Measurements from ENCODE around the gene PTPRG. TPM values are rescaled to one million over a fixed set of nuclear protein-coding genes. Genes with fewer than 3 reads are reported as not detected.

PTPRG gene
- polyA plus RNA-seq, 3 donors: not detected

DNA sequence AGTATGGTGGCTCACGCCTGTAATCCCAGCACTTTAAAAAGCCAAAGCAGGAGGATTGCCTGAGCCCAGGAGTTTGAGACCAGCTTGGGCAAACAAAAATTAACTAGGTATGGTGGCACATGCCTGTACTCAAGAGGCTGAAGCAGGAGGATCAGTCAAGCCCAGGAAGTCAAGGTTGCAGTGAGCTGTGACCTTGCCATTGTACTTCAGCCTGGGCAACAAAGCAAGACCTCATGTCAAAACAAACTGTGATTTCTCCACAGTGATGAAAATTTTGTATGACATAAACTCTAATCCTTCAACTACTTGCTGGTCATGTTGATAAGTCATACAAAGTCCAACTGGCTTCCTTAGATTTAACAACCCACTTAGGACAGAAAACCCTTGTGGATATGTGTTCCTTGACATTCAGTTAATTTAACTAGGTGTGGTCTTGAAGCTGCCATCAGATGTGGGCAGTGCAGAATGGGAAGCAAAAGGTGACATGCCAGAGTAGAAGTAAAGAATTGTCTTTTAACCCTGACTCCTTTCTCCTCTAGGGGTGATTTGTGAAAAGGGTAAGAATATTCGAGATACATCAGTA, 263.3 kb downstream of the PTPRG start:
- peaks cover 0 to 4% (median 3%) of the 10 kb centered on the region in 7 donors for H3K9me3 Mint-ChIP-seq
- TF ChIP-seq, protein P1, sequence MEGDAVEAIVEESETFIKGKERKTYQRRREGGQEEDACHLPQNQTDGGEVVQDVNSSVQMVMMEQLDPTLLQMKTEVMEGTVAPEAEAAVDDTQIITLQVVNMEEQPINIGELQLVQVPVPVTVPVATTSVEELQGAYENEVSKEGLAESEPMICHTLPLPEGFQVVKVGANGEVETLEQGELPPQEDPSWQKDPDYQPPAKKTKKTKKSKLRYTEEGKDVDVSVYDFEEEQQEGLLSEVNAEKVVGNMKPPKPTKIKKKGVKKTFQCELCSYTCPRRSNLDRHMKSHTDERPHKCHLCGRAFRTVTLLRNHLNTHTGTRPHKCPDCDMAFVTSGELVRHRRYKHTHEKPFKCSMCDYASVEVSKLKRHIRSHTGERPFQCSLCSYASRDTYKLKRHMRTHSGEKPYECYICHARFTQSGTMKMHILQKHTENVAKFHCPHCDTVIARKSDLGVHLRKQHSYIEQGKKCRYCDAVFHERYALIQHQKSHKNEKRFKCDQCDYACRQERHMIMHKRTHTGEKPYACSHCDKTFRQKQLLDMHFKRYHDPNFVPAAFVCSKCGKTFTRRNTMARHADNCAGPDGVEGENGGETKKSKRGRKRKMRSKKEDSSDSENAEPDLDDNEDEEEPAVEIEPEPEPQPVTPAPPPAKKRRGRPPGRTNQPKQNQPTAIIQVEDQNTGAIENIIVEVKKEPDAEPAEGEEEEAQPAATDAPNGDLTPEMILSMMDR (IDR thresholded peaks at IDR 0.05): no peak

DNA sequence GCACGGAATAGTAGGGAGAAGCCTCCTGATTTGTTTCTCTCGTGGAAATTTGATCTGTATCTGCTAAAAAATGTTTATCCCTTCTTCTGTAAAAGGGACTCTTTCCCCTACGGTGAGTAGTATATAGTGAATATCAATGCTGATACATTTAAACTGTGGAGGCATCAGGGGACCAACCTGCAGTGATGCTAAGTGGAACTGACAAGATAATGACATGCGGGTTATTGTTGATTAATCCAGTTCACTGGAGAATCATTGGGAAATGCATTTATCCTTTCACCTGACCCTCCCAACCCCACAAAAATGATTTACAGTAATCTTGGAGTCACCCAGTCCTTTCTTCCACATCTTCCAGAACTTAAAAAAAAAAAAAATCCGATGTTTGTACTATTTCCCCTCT, 264.8 kb downstream of the PTPRG start:
- no peak overlapping the region for H3K4me2 ChIP-seq (replicated peaks; ENCODE audit: extremely low read depth, low read length, poor library complexity, severe bottlenecking)
- H4K20me1 ChIP-seq (ENCODE audit: insufficient read depth, low read length): no peaks in the 10 kb centered on the region
- no peak overlapping the region for H3K27ac ChIP-seq (ENCODE audit: low read depth in 1 of 2, low read length in 2 of 2)
- no CpG with 5 or more reads among the region's 5 CpGs for WGBS (ENCODE audit: insufficient coverage)
- Mint-ChIP-seq H3K9me3 (peaks cover 0 to 3% (median 3%) of the 10 kb centered on the region in 7 donors), H3K36me3 (no peaks in the 10 kb centered on the region), H3K27me3 (ENCODE audit: low read depth in 3 of 3) (peaks cover 0 to 2% (median 0%) of the 10 kb centered on the region in 3 donors), H3K4me1 (no peaks in the 10 kb centered on the region), H3K27ac (no peak overlapping the region), H3K4me3 (no peak overlapping the region)
- no peak for DNase-seq
- H3K79me2 ChIP-seq (ENCODE audit: insufficient read depth, low read length): no peaks in the 10 kb centered on the region
- no peaks in the 10 kb centered on the region for H3K4me1 ChIP-seq (ENCODE audit: control insufficient read depth in 1 of 2, insufficient read depth in 2 of 2, low read length in 2 of 2)
- no peaks in the 10 kb centered on the region for H3K9me3 ChIP-seq (replicated peaks in 1 of 2; ENCODE audit: control insufficient read depth in 1 of 2, insufficient read depth in 1 of 2, low read length in 2 of 2)
- TF ChIP-seq, protein P1 (IDR thresholded peaks at IDR 0.05): no peak
- H3K9ac ChIP-seq (ENCODE audit: insufficient read depth, low read length, poor library complexity, severe bottlenecking): no peak overlapping the region
- intact Hi-C loops (cut with micrococcal nuclease): no loop called here
- no peaks in the 10 kb centered on the region for H3K27me3 ChIP-seq (ENCODE audit: control insufficient read depth in 2 of 2, insufficient read depth in 2 of 2, low read length in 2 of 2)
- H3K4me3 ChIP-seq (replicated peaks in 1 of 3; ENCODE audit: low read depth in 2 of 3, low read length in 3 of 3): no peak overlapping the region
- H3K36me3 ChIP-seq (replicated peaks in 1 of 2; ENCODE audit: control insufficient read depth in 1 of 2, insufficient read depth in 2 of 2, low read length in 2 of 2): no peaks in the 10 kb centered on the region
- H2AFZ ChIP-seq (ENCODE audit: insufficient read depth, low read depth, low read length, poor library complexity, severe bottlenecking): no peak overlapping the region

More for the DNA sequence above, 263.3 kb downstream of the PTPRG start:
- Mint-ChIP-seq H3K4me3 (no peak overlapping the region), H3K27ac (no peak overlapping the region), H3K4me1 (no peaks in the 10 kb centered on the region), H3K27me3 (ENCODE audit: low read depth in 3 of 3) (peaks cover 0 to 2% (median 0%) of the 10 kb centered on the region in 3 donors), H3K36me3 (no peaks in the 10 kb centered on the region)
- H2AFZ ChIP-seq (ENCODE audit: insufficient read depth, low read depth, low read length, poor library complexity, severe bottlenecking): no peak overlapping the region
- H3K27me3 ChIP-seq (ENCODE audit: control insufficient read depth in 2 of 2, insufficient read depth in 2 of 2, low read length in 2 of 2): no peaks in the 10 kb centered on the region
- no peaks in the 10 kb centered on the region for H3K36me3 ChIP-seq (replicated peaks in 1 of 2; ENCODE audit: control insufficient read depth in 1 of 2, insufficient read depth in 2 of 2, low read length in 2 of 2)
- H3K9ac ChIP-seq (ENCODE audit: insufficient read depth, low read length, poor library complexity, severe bottlenecking): no peak overlapping the region
- H3K27ac ChIP-seq (ENCODE audit: low read depth in 1 of 2, low read length in 2 of 2): no peak overlapping the region
- H3K9me3 ChIP-seq (replicated peaks in 1 of 2; ENCODE audit: control insufficient read depth in 1 of 2, insufficient read depth in 1 of 2, low read length in 2 of 2): no peaks in the 10 kb centered on the region
- no peak overlapping the region for H3K4me3 ChIP-seq (replicated peaks in 1 of 3; ENCODE audit: low read depth in 2 of 3, low read length in 3 of 3)
- no peak for DNase-seq
- H4K20me1 ChIP-seq (ENCODE audit: insufficient read depth, low read length): no peaks in the 10 kb centered on the region
- H3K4me2 ChIP-seq (replicated peaks; ENCODE audit: extremely low read depth, low read length, poor library complexity, severe bottlenecking): no peak overlapping the region
- H3K79me2 ChIP-seq (ENCODE audit: insufficient read depth, low read length): no peaks in the 10 kb centered on the region
- intact Hi-C loops (cut with micrococcal nuclease): no loop called here
- no peaks in the 10 kb centered on the region for H3K4me1 ChIP-seq (ENCODE audit: control insufficient read depth in 1 of 2, insufficient read depth in 2 of 2, low read length in 2 of 2)
- 89% methylated on average over 1 of the region's 2 CpGs for WGBS (ENCODE audit: insufficient coverage)
